GM12878 (cell line): ENCODE data around the gene CIDEA. TPM values are rescaled to one million over a fixed set of nuclear protein-coding genes. Genes with fewer than 3 reads are reported as not detected.
A peak's percentile ranks its signal among the peaks of the same experiment; 100 is the strongest.

Experiments
- ATAC-seq: fragments of 200-7000 bp; cut with Tn5 transposase; 3 replicates; pipeline ENCODE4 v1.9.1; 2020; ENCODE audit warnings: mild to moderate bottlenecking, moderate library complexity
- BruUV-seq: library from RNA; stranded (reverse); fragments of 400-500 nt; replicated peaks from 2 replicates; lab custom pipeline; 2021; lab: Mats Ljungman, UMichigan
- CTCF ChIA-PET: fragments of 300-600 bp; sonication (Branson Sonifier 250); formaldehyde crosslinking; extraction: SDS; loops from one replicate; lab custom pipeline; 2021; ENCODE audit warnings: inconsistent platforms; lab: Yijun Ruan, JAX
- POLR2A ChIA-PET: fragments of 350-600 bp; formaldehyde crosslinking; extraction: SDS; loops from one replicate; lab custom pipeline; 2021; ENCODE audit warnings: inconsistent platforms; lab: Charles Lee
- RAD21 ChIA-PET: fragments of 300-600 bp; sonication (Branson Sonifier 250); formaldehyde crosslinking; loops from one replicate; lab custom pipeline; 2023; ENCODE audit warnings: antibody characterized with exemption; ENCODE audit not compliant: unreplicated experiment; lab: Charles Lee
- SMC1A ChIA-PET: fragments of 300-600 bp; sonication (Branson Sonifier 250); formaldehyde crosslinking; loops from one replicate; lab custom pipeline; 2023; ENCODE audit not compliant: unreplicated experiment, uncharacterized antibody; lab: Charles Lee
- DNase-seq: peaks from one replicate; pipeline ENCODE4 v3.0.0-alpha.2; 2011; ENCODE audit warnings: low read depth, low spot score
- FAIRE-seq: peaks from 3 replicates; lab custom pipeline; 2011; peaks lifted over from hg19 to GRCh38; lab: Jason Lieb, UNC
- H2AFZ ChIP-seq: 2 replicates; pipeline ENCODE4 v1.6.0; 2011; ENCODE audit warnings: low read depth, low read length, control low read depth; ENCODE audit not compliant: control insufficient read depth
- H3K27ac ChIP-seq: 2 replicates; pipeline ENCODE4 v1.5.1; 2011; ENCODE audit warnings: control low read depth; ENCODE audit not compliant: control insufficient read depth, insufficient read depth
- H3K27me3 ChIP-seq, 2 experiments: replicated peaks in 1 of 2; 2 replicates each; pipeline versions ENCODE4 v1.6.0 to v1.6.1; 2011; ENCODE audit warnings: low read length in 1 of 2; ENCODE audit not compliant: control insufficient read depth in 2 of 2, insufficient read depth in 2 of 2
- H3K36me3 ChIP-seq, 2 experiments: 2 replicates each; pipeline ENCODE4 v1.5.1; 2011; ENCODE audit warnings: low read length in 1 of 2; ENCODE audit not compliant: control insufficient read depth in 2 of 2, insufficient read depth in 2 of 2
- H3K4me1 ChIP-seq: 2 replicates; pipeline ENCODE4 v1.6.1; 2011; ENCODE audit warnings: mild to moderate bottlenecking, low read length, moderate library complexity, mixed read lengths; ENCODE audit not compliant: control insufficient read depth, insufficient read depth
- H3K4me2 ChIP-seq: 2 replicates; pipeline ENCODE4 v1.6.0; 2011; ENCODE audit warnings: control low read depth; ENCODE audit not compliant: control insufficient read depth, insufficient read depth
- H3K4me3 ChIP-seq: fragments of 200-600 bp; sonication (generic); 2 replicates; pipeline ENCODE4 v1.5.1; 2016
- H3K79me2 ChIP-seq: 2 replicates; pipeline ENCODE4 v1.6.0; 2011; ENCODE audit warnings: low read length; ENCODE audit not compliant: control insufficient read depth, insufficient read depth
- H3K9ac ChIP-seq: 2 replicates; pipeline ENCODE4 v1.8.0; 2011; ENCODE audit warnings: low read length, control low read depth, mixed read lengths; ENCODE audit not compliant: control insufficient read depth, insufficient read depth
- H3K9me3 ChIP-seq: replicated peaks from 3 replicates; pipeline ENCODE4 v1.5.1; 2011; ENCODE audit warnings: mild to moderate bottlenecking, low read length; ENCODE audit not compliant: control insufficient read depth, insufficient read depth
- H4K20me1 ChIP-seq: 2 replicates; pipeline ENCODE4 v1.6.0; 2011; ENCODE audit not compliant: control insufficient read depth, insufficient read depth
- NBN ChIP-seq: fragments of 450-650 bp; IDR thresholded peaks from 2 replicates; pipeline ENCODE4 v1.6.1; 2016
- POLR2A ChIP-seq: IDR thresholded peaks from 2 replicates; pipeline ENCODE4 v1.6.1; 2011; ENCODE audit warnings: low read depth, mild to moderate bottlenecking, low read length
- WGBS: methylation state at CpG from one replicate; pipeline ENCODE4 v1.1.6; 2016; ENCODE audit warnings: low lambda C conversion rate; ENCODE audit not compliant: insufficient replicate concordance, insufficient coverage; ENCODE audit errors: missing lambda C conversion rate; 5-methylcytosine and 5-hydroxymethylcytosine counted together
- in situ Hi-C: fragments of 300-500 bp; cut with MboI; formaldehyde crosslinking; loops from 9 replicates; pipeline ENCODE4 v1.14.3; 2018; ENCODE audit warnings: mixed read lengths
- intact Hi-C: fragments of 100-400 bp; cut with micrococcal nuclease; formaldehyde crosslinking; loops from one replicate; pipeline ENCODE4 v1.14.2; 2022; ENCODE audit not compliant: unreplicated experiment
- polyA plus RNA-seq, 11 experiments: library from polyadenylated mRNA; depleted of rRNA in 4 of 11; unstranded in 6 of 11; stranded (reverse) in 5 of 11; fragments of >200 nt; fragmentation: Nextera tagmentation in 4 of 11; fragmentation: Illumina TruSeq in 1 of 11; extraction: Ambion mirVana in 4 of 11; extraction: Trizol in 1 of 11; gene quantifications; 1 replicate in 1 of 11; 2 replicates in 10 of 11; pipeline versions ENCODE4 v1.2.1 to v1.2.3, GENCODE V29; 2011 to 2016; ENCODE audit warnings: inconsistent platforms in 2 of 11, missing spikeins in 2 of 11, low read depth in 1 of 11
- small RNA-seq: library from RNA; depleted of rRNA; stranded (forward); fragments of <200 nt; gene quantifications from one replicate; pipeline ENCODE3, GENCODE V24; 2014
- total RNA-seq, 4 experiments: library from RNA; depleted of rRNA in 3 of 4; stranded (reverse); fragments of >200 nt in 3 of 4; fragmentation: Illumina TruSeq in 1 of 4; extraction: Trizol in 1 of 4; gene quantifications; 2 replicates each; pipeline versions ENCODE4 v1.2.1 to v1.2.3, GENCODE V29; 2013 to 2021

CIDEA gene
- total and polyA plus RNA-seq, 10 of the 15 experiments (the other 5 are each of a cell fraction or from before 2014, with no cell fraction given) = not detected

- no peaks in the 10 kb centered on the region for H3K9me3 ChIP-seq
- 96% methylated on average over 12 of the region's 12 CpGs for WGBS
- no TSS peak for BruUV-seq
- ChIA-PET CTCF (interaction anchor here (1.4 to 5.8 kb wide), 8 partner anchors 8 to 608 kb away, joined by 3 to 50 read pairs (median 18); no protein-coding TSS in a partner anchor), SMC1A (interaction anchor here (0.7 to 0.9 kb wide), 2 partner anchors 55 to 64 kb away, joined by 3 read pairs; no protein-coding TSS in a partner anchor), RAD21 (no interaction called here), POLR2A (no interaction called here)
- in situ Hi-C loops = no loop called here
- intact Hi-C loops = no loop called here
- H3K79me2 ChIP-seq = no peaks in the 10 kb centered on the region
- no peak for FAIRE-seq
- no peak overlapping the region for H3K4me3 ChIP-seq
- no peaks in the 10 kb centered on the region for H3K27me3 ChIP-seq
- no peak overlapping the region for H3K9ac ChIP-seq
- H3K36me3 ChIP-seq = peaks cover 30% of the 10 kb centered on the region in 2 experiments
- TF ChIP-seq NBN (no peak), POLR2A (0 out of 2 replicates have a peak, but pooled peaks have one; percentile 35)
- H3K4me1 ChIP-seq = no peaks in the 10 kb centered on the region
- H4K20me1 ChIP-seq = no peaks in the 10 kb centered on the region; the same call in 1 of the 2 replicates
- ATAC-seq = no peak
- no peak overlapping the region for H3K4me2 ChIP-seq
- no peak overlapping the region for H2AFZ ChIP-seq
- no peak for DNase-seq
- no peak overlapping the region for H3K27ac ChIP-seq
Measured at GRCh38 chr18:12326711-12327460, 72.7 kb downstream of the CIDEA start.

Small RNA genes lying within 50 kb of the gene (small RNA-seq; reads per million reads assigned to genes)
- gene RNU6-170P = not detected

Other genes starting within 250 kb of the CIDEA start
- not detected in 2 replicates for gene ANKRD62, start 160.5 kb upstream of the CIDEA start, total RNA-seq (2014; rRNA removed)
- gene ANKRD62, start 160.5 kb upstream of the CIDEA start, total RNA-seq (2014; rRNA removed; fragmentation: Illumina TruSeq; extraction: Trizol) = not detected in 2 replicates
- not detected in 2 replicates for gene ANKRD62, start 160.5 kb upstream of the CIDEA start, total RNA-seq (2021)
- gene ANKRD62, start 160.5 kb upstream of the CIDEA start, polyA plus RNA-seq (2011; rRNA removed) = not detected in 2 replicates
- gene ANKRD62, start 160.5 kb upstream of the CIDEA start, polyA plus RNA-seq (2014; fragmentation: Illumina TruSeq; extraction: Trizol) = 0.14 TPM in 1 of 2 replicates, not detected in the other
- gene ANKRD62, start 160.5 kb upstream of the CIDEA start, polyA plus RNA-seq (2014; fragmentation: Nextera tagmentation; extraction: Ambion mirVana) = not detected
- gene ANKRD62, start 160.5 kb upstream of the CIDEA start, polyA plus RNA-seq (2014; rRNA removed) = not detected in 2 replicates
- not detected for gene ANKRD62, start 160.5 kb upstream of the CIDEA start, polyA plus RNA-seq (2016; fragmentation: Nextera tagmentation; extraction: Ambion mirVana)
- 189 and 197 TPM in 2 replicates for gene TUBB6, start 53.9 kb downstream of the CIDEA start, total RNA-seq (2014; rRNA removed)
- 59.3 and 67.4 TPM in 2 replicates for gene TUBB6, start 53.9 kb downstream of the CIDEA start, total RNA-seq (2014; rRNA removed; fragmentation: Illumina TruSeq; extraction: Trizol)
- gene TUBB6, start 53.9 kb downstream of the CIDEA start, total RNA-seq (2021) = 94.0 and 97.7 TPM in 2 replicates
- 14.7 and 27.4 TPM in 2 replicates for gene TUBB6, start 53.9 kb downstream of the CIDEA start, polyA plus RNA-seq (2011; rRNA removed)
- 34.0 and 55.0 TPM in 2 replicates for gene TUBB6, start 53.9 kb downstream of the CIDEA start, polyA plus RNA-seq (2014; fragmentation: Illumina TruSeq; extraction: Trizol)
- 10 to 100 TPM; 47.0 to 66.8 TPM for gene TUBB6, start 53.9 kb downstream of the CIDEA start, polyA plus RNA-seq (2014; fragmentation: Nextera tagmentation; extraction: Ambion mirVana)
- 213 and 262 TPM in 2 replicates for gene TUBB6, start 53.9 kb downstream of the CIDEA start, polyA plus RNA-seq (2014; rRNA removed)
- 100 to 1,000 TPM; 149 to 160 TPM for gene TUBB6, start 53.9 kb downstream of the CIDEA start, polyA plus RNA-seq (2016; fragmentation: Nextera tagmentation; extraction: Ambion mirVana)
- gene AFG3L2, start 122.9 kb downstream of the CIDEA start, total RNA-seq (2014; rRNA removed) = 57.9 and 62.9 TPM in 2 replicates
- 67.7 and 71.0 TPM in 2 replicates for gene AFG3L2, start 122.9 kb downstream of the CIDEA start, total RNA-seq (2014; rRNA removed; fragmentation: Illumina TruSeq; extraction: Trizol)
- 63.8 and 68.0 TPM in 2 replicates for gene AFG3L2, start 122.9 kb downstream of the CIDEA start, total RNA-seq (2021)
- 49.6 and 62.2 TPM in 2 replicates for gene AFG3L2, start 122.9 kb downstream of the CIDEA start, polyA plus RNA-seq (2011; rRNA removed)
- 57.6 and 70.8 TPM in 2 replicates for gene AFG3L2, start 122.9 kb downstream of the CIDEA start, polyA plus RNA-seq (2014; fragmentation: Illumina TruSeq; extraction: Trizol)
- gene AFG3L2, start 122.9 kb downstream of the CIDEA start, polyA plus RNA-seq (2014; fragmentation: Nextera tagmentation; extraction: Ambion mirVana) = 10 to 100 TPM; 21.0 to 21.6 TPM
- 50.4 and 56.1 TPM in 2 replicates for gene AFG3L2, start 122.9 kb downstream of the CIDEA start, polyA plus RNA-seq (2014; rRNA removed)
- 10 to 100 TPM; 66.6 to 72.7 TPM for gene AFG3L2, start 122.9 kb downstream of the CIDEA start, polyA plus RNA-seq (2016; fragmentation: Nextera tagmentation; extraction: Ambion mirVana)
- gene PRELID3A, start 153.6 kb downstream of the CIDEA start, total RNA-seq (2014; rRNA removed) = 6.0 and 11.0 TPM in 2 replicates
- 6.9 and 7.3 TPM in 2 replicates for gene PRELID3A, start 153.6 kb downstream of the CIDEA start, total RNA-seq (2014; rRNA removed; fragmentation: Illumina TruSeq; extraction: Trizol)
- 10.0 and 13.1 TPM in 2 replicates for gene PRELID3A, start 153.6 kb downstream of the CIDEA start, total RNA-seq (2021)
- gene PRELID3A, start 153.6 kb downstream of the CIDEA start, polyA plus RNA-seq (2011; rRNA removed) = 6.1 and 7.6 TPM in 2 replicates
- gene PRELID3A, start 153.6 kb downstream of the CIDEA start, polyA plus RNA-seq (2014; fragmentation: Illumina TruSeq; extraction: Trizol) = 4.7 and 7.3 TPM in 2 replicates
- gene PRELID3A, start 153.6 kb downstream of the CIDEA start, polyA plus RNA-seq (2014; fragmentation: Nextera tagmentation; extraction: Ambion mirVana) = 1 to 10 TPM in 1 of 2 experiments, under 1 TPM in 1; 0.43 to 1.2 TPM
- 14.3 and 19.4 TPM in 2 replicates for gene PRELID3A, start 153.6 kb downstream of the CIDEA start, polyA plus RNA-seq (2014; rRNA removed)
- 1 to 10 TPM; 7.3 to 9.1 TPM for gene PRELID3A, start 153.6 kb downstream of the CIDEA start, polyA plus RNA-seq (2016; fragmentation: Nextera tagmentation; extraction: Ambion mirVana)